ENCODE data around the gene ALDH4A1. TPM values are rescaled to one million over a fixed set of nuclear protein-coding genes. Genes with fewer than 3 reads are reported as not detected.

The ALDH4A1 gene
- total RNA-seq, 2 donors from 2014 or later: 4.7 to 15.5 TPM

DNA sequence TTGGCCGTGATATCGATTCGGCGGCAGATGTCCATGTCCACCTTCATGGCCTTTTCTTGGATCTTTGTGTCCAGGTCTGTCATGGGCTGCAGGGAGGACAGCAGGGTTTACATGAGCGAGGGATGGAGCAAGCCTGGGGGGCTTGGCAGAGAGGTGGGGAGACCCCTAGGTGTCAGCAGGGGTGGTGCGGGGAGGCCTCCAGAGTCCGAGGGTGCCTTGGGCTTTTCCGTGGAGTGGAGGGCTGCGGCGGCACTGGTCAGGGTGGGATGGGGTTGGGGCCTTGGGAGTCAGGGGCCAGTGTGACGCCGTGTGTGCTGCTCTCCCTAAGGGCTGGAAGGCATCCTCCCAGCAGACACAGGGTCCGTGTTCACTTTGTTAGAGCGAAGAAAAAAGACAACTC is 16.1 kb upstream of the ALDH4A1 start:
- Histone ChIP-seq H3K27me3 (no peaks in the 10 kb centered on the region), H3K27ac (no peak overlapping the region), H3K9me3 (no peaks in the 10 kb centered on the region), H3K4me3 (no peak overlapping the region), H3K36me3 (replicated peaks in 1 of 2; ENCODE audit: insufficient read depth in 1 of 2, low read depth in 2 of 2) (peaks cover 3 to 15% of the 10 kb centered on the region in 2 donors), H3K4me1 (peaks cover 24% of the 10 kb centered on the region)
- intact Hi-C loops (cut with DNase I): loop anchor here (10.0 kb wide), 1 partner anchor 86 kb away; no protein-coding TSS in a partner anchor
- DNase-seq (no peak), ATAC-seq (no peak)
- WGBS, 2 donors: 89 to 94% methylated on average over 14 of the region's 14 CpGs
- TF ChIP-seq, protein P1, sequence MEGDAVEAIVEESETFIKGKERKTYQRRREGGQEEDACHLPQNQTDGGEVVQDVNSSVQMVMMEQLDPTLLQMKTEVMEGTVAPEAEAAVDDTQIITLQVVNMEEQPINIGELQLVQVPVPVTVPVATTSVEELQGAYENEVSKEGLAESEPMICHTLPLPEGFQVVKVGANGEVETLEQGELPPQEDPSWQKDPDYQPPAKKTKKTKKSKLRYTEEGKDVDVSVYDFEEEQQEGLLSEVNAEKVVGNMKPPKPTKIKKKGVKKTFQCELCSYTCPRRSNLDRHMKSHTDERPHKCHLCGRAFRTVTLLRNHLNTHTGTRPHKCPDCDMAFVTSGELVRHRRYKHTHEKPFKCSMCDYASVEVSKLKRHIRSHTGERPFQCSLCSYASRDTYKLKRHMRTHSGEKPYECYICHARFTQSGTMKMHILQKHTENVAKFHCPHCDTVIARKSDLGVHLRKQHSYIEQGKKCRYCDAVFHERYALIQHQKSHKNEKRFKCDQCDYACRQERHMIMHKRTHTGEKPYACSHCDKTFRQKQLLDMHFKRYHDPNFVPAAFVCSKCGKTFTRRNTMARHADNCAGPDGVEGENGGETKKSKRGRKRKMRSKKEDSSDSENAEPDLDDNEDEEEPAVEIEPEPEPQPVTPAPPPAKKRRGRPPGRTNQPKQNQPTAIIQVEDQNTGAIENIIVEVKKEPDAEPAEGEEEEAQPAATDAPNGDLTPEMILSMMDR (IDR thresholded peaks at IDR 0.05): no peak
- no peak for TF ChIP-seq POLR2A (IDR thresholded peaks at IDR 0.05)

DNA sequence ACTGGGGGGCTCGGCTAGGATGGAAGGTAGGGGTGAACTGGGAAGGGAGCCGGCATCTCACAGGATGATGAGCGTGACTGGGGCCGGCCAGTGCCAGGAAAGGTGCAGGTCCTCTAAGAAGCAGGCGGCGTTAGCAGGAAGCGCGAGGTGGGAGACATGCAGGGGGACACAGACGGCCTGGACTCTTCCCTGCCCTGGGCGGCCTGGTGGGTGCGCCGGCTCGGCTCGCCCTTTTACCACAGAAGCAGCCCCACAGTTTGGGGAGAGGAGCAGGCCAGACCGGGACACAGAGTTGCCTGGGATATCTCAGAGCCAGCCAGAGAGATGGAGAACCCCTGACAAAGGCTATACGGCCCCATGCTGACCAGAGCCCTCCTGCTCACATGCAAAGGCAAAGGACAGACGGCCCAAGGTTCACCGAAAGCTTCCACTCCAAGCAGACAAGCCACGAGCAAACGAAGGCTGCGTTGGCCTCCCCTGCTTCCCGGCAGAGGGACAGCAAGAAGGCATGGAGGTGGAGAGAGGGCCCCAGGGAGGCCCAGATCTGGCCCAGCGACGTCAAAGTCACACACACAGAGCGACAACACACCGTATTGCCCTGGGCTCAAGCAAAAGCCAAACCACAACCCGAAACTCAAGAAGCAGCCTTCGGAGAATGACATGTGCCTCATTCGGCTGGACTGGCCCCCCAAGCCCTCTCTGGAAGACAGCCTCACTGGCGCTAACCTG is 14.9 kb upstream of the ALDH4A1 start:
- ATAC-seq: no peak

DNA sequence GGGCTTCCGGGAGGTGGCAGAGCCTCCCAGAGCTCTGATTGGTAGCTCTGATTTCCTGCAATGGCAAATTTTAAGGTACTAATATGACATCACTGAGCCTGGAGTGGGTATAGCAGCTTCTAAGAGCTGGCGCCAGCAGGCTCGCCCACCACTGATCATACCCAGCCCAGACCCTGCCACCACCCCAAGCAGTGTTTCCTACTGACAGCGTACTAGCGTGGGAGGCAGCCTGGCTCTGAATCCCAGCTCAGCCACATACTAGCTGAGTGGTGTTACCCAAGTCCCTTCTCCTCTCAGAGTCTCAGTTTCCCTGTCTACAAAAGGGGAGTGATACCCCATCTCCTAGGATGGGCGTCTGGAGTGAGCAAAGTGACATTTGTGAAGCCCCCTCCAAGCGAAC is 13.0 kb upstream of the ALDH4A1 start:
- Histone ChIP-seq H3K36me3 (replicated peaks in 1 of 2; ENCODE audit: insufficient read depth in 1 of 2, low read depth in 2 of 2) (peaks cover 3 to 27% of the 10 kb centered on the region in 2 donors), H3K27ac (peak overlapping the region in 1 of 4 donors; percentile 6), H3K4me3 (no peak overlapping the region), H3K4me1 (peaks cover 5% of the 10 kb centered on the region), H3K9me3 (no peaks in the 10 kb centered on the region), H3K27me3 (no peaks in the 10 kb centered on the region)
- DNase-seq: no peak
- intact Hi-C loops (cut with DNase I): loop anchor here (10.0 kb wide), 1 partner anchor 89 kb away; no protein-coding TSS in a partner anchor
- no peak for ATAC-seq
- 94 to 95% methylated on average over 6 to 7 of the region's 7 CpGs for WGBS, 2 donors
- no peak for TF ChIP-seq POLR2A (IDR thresholded peaks at IDR 0.05)
- TF ChIP-seq, protein P1 (IDR thresholded peaks at IDR 0.05): no peak

More for the DNA sequence above, 14.9 kb upstream of the ALDH4A1 start:
- H3K9me3 ChIP-seq: no peaks in the 10 kb centered on the region
- TF ChIP-seq, protein P1 (IDR thresholded peaks at IDR 0.05): no peak
- TF ChIP-seq POLR2A (IDR thresholded peaks at IDR 0.05): no peak
- peaks cover 3 to 15% of the 10 kb centered on the region in 2 donors for H3K36me3 ChIP-seq (replicated peaks in 1 of 2; ENCODE audit: insufficient read depth in 1 of 2, low read depth in 2 of 2)
- DNase-seq: no peak
- peaks cover 14% of the 10 kb centered on the region for H3K4me1 ChIP-seq
- H3K27ac ChIP-seq: no peak overlapping the region
- no peaks in the 10 kb centered on the region for H3K27me3 ChIP-seq
- 91% methylated on average over 28 to 30 of the region's 30 CpGs for WGBS, 2 donors
- intact Hi-C loops (cut with DNase I): loop anchor here (10.0 kb wide), 1 partner anchor 88 kb away; no protein-coding TSS in a partner anchor
- H3K4me3 ChIP-seq: no peak overlapping the region

DNA sequence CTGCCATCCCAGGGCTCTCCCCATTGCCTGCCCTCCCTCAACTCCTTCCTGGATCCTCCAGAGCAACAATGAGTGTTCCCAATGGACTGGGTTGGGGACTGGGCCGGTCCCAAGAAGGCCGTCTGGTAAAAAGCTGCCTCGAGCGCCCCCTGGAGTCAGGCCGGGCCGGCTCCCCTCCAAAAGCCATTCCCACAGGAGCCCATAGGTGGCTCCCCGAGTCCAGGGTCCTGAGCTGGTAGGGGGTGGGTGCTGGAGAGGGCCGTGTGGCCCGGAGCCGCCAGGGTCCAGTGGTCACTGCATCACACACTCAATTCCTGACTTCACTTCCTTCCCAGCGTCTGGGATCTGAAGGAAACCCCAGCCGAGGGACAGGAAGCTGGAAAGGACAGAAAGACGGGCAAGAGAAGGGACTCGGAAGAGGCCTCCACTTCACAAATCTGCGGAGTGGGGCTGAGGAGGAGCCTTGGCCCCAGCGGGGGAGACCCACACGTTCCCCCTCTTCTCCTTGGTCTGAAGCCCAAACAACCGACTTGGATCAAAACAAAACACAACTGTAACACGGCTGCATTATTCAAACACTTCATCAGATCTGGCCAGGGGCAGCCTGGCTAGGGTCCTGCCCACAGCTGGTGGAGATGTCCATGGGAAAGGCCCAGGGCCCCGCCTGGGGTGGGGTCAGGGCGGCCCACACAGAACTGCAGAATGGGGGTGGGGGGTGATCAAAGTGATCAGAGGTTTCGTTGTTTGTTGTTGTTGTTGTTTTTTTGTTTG is 10.9 kb upstream of the ALDH4A1 start:
- peak overlapping the region in 3 of 4 donors; percentile 36 to 63 (median 37) for H3K27ac ChIP-seq
- no peaks in the 10 kb centered on the region for H3K27me3 ChIP-seq
- WGBS, 2 donors: 31 to 41% methylated on average over 9 to 22 of the region's 22 CpGs
- intact Hi-C loops (cut with DNase I): loop anchor here (10.0 kb wide), 1 partner anchor 92 kb away; no protein-coding TSS in a partner anchor
- ATAC-seq (peak; percentile 86), DNase-seq (peak; percentile 79 to 88 (median 80))
- no peaks in the 10 kb centered on the region for H3K9me3 ChIP-seq
- TF ChIP-seq, protein P1 (IDR thresholded peaks at IDR 0.05): peak; percentile 82 to 99 (median 95)
- no peak for TF ChIP-seq POLR2A (IDR thresholded peaks at IDR 0.05)
- peaks cover 5% of the 10 kb centered on the region for H3K4me1 ChIP-seq
- peaks cover 11 to 38% of the 10 kb centered on the region in 2 donors for H3K36me3 ChIP-seq (replicated peaks in 1 of 2; ENCODE audit: insufficient read depth in 1 of 2, low read depth in 2 of 2)
- no peak overlapping the region for H3K4me3 ChIP-seq
